IPS-18a (cell line): Measurements from ENCODE around the gene PTPRM.

Experiments used
- H3K27ac ChIP-seq: one replicate; pipeline ENCODE4 v1.5.1; 2013; ENCODE audit warnings: low read length
- H3K27me3 ChIP-seq: one replicate; pipeline ENCODE4 v1.6.1; 2013; ENCODE audit warnings: mild to moderate bottlenecking, low read length; ENCODE audit not compliant: control insufficient read depth, insufficient read depth
- H3K36me3 ChIP-seq: one replicate; pipeline ENCODE4 v1.6.1; 2013; ENCODE audit warnings: low read depth, low read length; ENCODE audit not compliant: control insufficient read depth
- H3K4me1 ChIP-seq: one replicate; pipeline ENCODE4 v1.6.1; 2013; ENCODE audit warnings: low read depth, low read length; ENCODE audit not compliant: control insufficient read depth
- H3K4me3 ChIP-seq: one replicate; pipeline ENCODE4 v1.5.1; 2013; ENCODE audit warnings: low read length
- H3K9ac ChIP-seq: one replicate; pipeline ENCODE4 v1.6.1; 2013; ENCODE audit warnings: mild to moderate bottlenecking, low read length, moderate library complexity
- H3K9me3 ChIP-seq: one replicate; pipeline ENCODE4 v1.6.1; 2013; ENCODE audit warnings: low read depth, low read length; ENCODE audit not compliant: control insufficient read depth

PTPRM gene

DNA sequence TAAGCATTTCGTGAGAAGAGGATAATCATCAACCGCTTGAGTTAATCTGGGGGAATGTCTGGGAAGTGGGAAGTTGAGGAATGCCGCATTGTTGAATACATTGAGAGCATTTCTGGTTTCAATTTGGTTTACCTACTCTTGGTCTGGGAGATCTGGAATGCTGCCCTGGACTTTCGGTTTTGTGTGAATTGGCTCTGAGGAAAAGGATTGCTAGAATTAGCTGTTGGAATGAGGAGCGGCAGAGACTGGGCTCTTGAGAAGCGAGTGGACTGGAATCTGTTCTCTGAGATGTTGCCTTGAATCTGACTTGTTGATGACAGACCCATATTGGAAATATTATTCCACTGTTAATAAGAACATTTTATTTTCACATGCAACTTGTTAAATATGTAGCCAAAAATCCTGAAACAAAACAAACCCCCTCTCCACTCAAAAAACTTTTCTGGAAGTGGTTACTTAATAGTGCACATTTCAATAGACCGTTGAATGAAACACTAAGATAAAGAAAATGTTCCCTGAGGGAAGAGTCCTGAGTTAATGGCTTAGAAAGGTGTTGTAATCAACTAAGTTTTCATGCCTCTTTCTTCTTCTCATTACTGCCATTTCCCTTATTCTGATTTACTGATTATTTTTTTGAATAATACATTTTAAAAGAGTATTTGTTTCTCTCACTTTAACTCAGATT lies 50.8 kb downstream of the PTPRM start:
- Histone ChIP-seq H3K4me1 (no peaks in the 10 kb centered on the region), H3K9ac (no peak overlapping the region), H3K36me3 (no peaks in the 10 kb centered on the region), H3K27ac (no peak overlapping the region), H3K9me3 (no peaks in the 10 kb centered on the region), H3K27me3 (no peaks in the 10 kb centered on the region), H3K4me3 (no peak overlapping the region)

- Histone ChIP-seq H3K27ac (no peak overlapping the region), H3K27me3 (no peaks in the 10 kb centered on the region), H3K36me3 (no peaks in the 10 kb centered on the region), H3K4me3 (no peak overlapping the region), H3K4me1 (no peaks in the 10 kb centered on the region), H3K9me3 (no peaks in the 10 kb centered on the region), H3K9ac (no peak overlapping the region)
These were observed 51.9 kb downstream of the PTPRM start for GRCh38 chr18:7618891-7619442.

- H3K36me3 ChIP-seq, result no peaks in the 10 kb centered on the region
- no peak overlapping the region for H3K9ac ChIP-seq
- H3K4me3 ChIP-seq, result no peak overlapping the region
- H3K4me1 ChIP-seq, result no peaks in the 10 kb centered on the region
- no peaks in the 10 kb centered on the region for H3K9me3 ChIP-seq
- no peak overlapping the region for H3K27ac ChIP-seq
- no peaks in the 10 kb centered on the region for H3K27me3 ChIP-seq
These were observed 52.6 kb downstream of the PTPRM start for GRCh38 chr18:7619676-7620075.

GRCh38 chr18:7622721-7623120 lies 55.6 kb downstream of the PTPRM start:
- Histone ChIP-seq H3K9ac (no peak overlapping the region), H3K4me1 (no peaks in the 10 kb centered on the region), H3K27ac (no peak overlapping the region), H3K4me3 (no peak overlapping the region), H3K36me3 (no peaks in the 10 kb centered on the region), H3K27me3 (no peaks in the 10 kb centered on the region), H3K9me3 (no peaks in the 10 kb centered on the region)

DNA sequence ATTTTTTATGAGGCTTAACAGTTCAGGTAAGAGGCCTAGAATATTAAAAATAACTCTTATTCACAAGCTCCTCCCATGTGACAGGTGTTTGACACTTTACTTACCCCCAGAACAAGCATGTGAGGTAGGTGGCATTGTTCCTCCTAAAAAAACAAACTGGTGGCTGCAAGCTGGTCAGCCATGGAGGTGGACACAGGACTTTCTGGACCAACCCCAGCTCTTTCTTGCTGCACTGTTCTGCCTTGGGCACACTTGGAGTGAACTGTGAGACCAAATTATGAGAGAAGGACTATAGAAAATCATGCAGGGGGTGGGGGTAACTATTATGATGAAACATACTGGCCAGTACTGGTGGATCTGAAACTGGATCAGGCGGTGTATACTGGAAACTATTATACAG lies 56.6 kb downstream of the PTPRM start:
- no peaks in the 10 kb centered on the region for H3K4me1 ChIP-seq
- no peaks in the 10 kb centered on the region for H3K9me3 ChIP-seq
- H3K9ac ChIP-seq, result no peak overlapping the region
- H3K27ac ChIP-seq, result no peak overlapping the region
- H3K4me3 ChIP-seq, result no peak overlapping the region
- no peaks in the 10 kb centered on the region for H3K27me3 ChIP-seq
- no peaks in the 10 kb centered on the region for H3K36me3 ChIP-seq

DNA sequence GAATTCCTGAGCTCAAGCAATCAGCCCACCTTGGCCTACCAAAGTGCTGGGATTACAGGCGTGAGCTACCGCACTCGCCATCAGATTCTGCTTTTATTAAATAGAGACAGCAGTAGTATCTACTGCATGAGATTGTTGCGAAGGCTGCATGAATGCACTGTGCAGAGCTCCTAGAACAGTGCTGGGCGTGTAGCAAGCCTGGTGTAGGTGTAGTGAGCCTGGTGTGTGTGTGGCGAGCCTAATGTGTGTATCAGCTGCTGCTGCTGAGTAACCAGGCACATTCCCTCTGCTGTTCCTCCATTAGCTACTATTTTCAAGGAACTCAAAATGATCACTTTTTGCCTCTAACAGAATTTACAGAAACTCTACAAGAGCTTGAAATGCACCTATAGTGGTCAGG lies 57.6 kb downstream of the PTPRM start:
- no peaks in the 10 kb centered on the region for H3K9me3 ChIP-seq
- H3K4me3 ChIP-seq, result no peak overlapping the region
- H3K9ac ChIP-seq, result no peak overlapping the region
- H3K4me1 ChIP-seq, result no peaks in the 10 kb centered on the region
- no peaks in the 10 kb centered on the region for H3K36me3 ChIP-seq
- no peaks in the 10 kb centered on the region for H3K27me3 ChIP-seq
- no peak overlapping the region for H3K27ac ChIP-seq

DNA sequence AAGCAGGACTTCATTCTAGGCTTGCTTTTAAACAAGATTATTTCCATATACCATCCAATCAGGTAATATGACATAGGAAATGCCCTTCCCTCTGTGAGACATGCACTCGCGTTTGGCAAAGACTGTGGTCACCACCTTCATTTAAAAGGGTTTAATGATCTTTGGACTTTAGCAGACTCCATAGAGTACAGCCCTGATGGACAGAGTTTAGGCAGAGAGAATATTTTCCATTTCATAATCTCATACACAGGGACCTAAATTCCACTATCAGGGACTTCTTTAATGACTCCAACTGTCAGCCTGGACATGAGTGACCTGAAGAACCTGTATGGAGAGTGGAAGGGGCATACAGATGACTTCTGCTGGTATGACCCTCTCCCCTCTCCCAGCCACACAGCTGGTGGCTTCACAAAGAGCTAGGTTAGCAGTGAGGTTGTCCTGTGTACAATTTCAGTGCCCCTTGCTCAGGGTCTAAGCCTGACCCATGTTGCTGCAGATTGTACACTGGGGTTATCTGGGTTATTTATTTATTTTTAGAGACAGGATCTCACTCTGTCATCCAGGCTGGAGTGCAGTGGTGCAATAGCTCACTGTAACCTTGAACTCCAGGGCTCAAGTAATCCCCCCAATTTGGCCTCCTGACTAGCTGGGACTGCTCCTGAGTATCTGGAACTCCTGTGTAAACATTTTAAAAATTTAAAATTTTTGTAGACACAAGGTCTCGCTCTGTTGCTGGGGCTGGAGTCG lies 59.2 kb downstream of the PTPRM start:
- no peaks in the 10 kb centered on the region for H3K36me3 ChIP-seq
- no peak overlapping the region for H3K27ac ChIP-seq
- no peak overlapping the region for H3K4me3 ChIP-seq
- H3K27me3 ChIP-seq, result no peaks in the 10 kb centered on the region
- no peak overlapping the region for H3K9ac ChIP-seq
- no peaks in the 10 kb centered on the region for H3K4me1 ChIP-seq
- H3K9me3 ChIP-seq, result no peaks in the 10 kb centered on the region

DNA sequence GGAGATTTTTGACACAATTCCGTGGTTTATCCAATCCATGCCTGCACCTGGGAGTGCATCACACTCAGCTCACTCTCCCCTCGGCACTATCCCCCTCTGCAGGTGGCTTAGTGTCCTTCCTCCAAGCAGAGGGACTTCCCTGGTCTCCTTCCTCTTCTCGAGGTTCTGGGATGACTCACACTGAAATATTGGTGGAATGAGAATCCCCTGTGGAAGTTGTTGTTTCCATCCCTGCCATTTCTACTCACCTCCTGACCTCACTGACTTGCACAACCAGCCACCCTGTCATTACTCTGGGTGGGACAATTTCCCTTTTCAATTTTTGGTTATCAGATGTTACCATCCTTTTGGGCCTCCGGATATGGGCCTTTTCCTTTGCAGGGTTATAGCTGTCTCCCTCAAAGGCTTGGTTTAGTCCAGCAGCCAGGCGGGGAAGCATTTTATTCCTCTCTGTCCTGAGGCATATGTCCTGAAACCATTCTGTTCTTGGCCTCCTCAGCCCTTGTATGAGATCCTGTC lies 59.9 kb downstream of the PTPRM start:
- Histone ChIP-seq H3K9ac (no peak overlapping the region), H3K27ac (no peak overlapping the region), H3K36me3 (no peaks in the 10 kb centered on the region), H3K9me3 (no peaks in the 10 kb centered on the region), H3K4me1 (no peaks in the 10 kb centered on the region), H3K27me3 (no peaks in the 10 kb centered on the region), H3K4me3 (no peak overlapping the region)

DNA sequence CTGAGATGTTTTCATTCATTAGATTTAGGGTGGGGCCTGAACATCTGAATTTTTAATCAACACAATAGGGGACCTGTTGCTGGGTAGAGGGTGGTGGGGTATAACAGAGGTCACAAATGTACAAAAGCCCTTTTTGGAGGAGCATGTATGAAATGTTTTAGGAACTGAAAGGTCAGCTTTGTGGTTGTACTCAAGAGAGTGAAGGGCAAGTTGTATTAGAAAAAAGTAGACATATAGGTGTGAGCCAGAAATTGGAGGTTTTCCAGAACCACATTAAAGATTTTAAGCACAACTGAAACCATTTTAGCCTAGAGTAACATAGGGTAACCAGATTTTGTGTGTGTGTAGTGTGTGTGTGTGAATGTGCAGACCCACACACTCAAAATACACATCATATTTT lies 62.3 kb downstream of the PTPRM start:
- Histone ChIP-seq H3K9me3 (no peaks in the 10 kb centered on the region), H3K4me3 (no peak overlapping the region), H3K9ac (no peak overlapping the region), H3K36me3 (no peaks in the 10 kb centered on the region), H3K27ac (no peak overlapping the region), H3K4me1 (no peaks in the 10 kb centered on the region), H3K27me3 (no peaks in the 10 kb centered on the region)

GRCh38 chr18:7630731-7631442 lies 63.8 kb downstream of the PTPRM start:
- Histone ChIP-seq H3K4me1 (no peaks in the 10 kb centered on the region), H3K27me3 (no peaks in the 10 kb centered on the region), H3K36me3 (no peaks in the 10 kb centered on the region), H3K4me3 (no peak overlapping the region), H3K9ac (no peak overlapping the region), H3K9me3 (no peaks in the 10 kb centered on the region), H3K27ac (no peak overlapping the region)
